Loucy (cell line): ENCODE data around the gene GSE1.

ENCODE experiments used
- CTCF ChIP-seq: fragments of 200-600 bp; sonication (generic); conservative IDR thresholded peaks from 2 replicates; pipeline ENCODE4 v1.5.1; 2014; ENCODE audit warnings: mild to moderate bottlenecking, antibody characterized with exemption, low read length
- EZH2phosphoT487 ChIP-seq: fragments of 200-600 bp; IDR thresholded peaks from 2 replicates; pipeline ENCODE4 v1.6.1; 2018; ENCODE audit warnings: antibody characterized with exemption, mild to moderate bottlenecking, moderate library complexity, borderline replicate concordance

- TF ChIP-seq CTCF (no peak), EZH2phosphoT487 (no peak)
Observed at GRCh38 chr16:85641305-85641704, 28.2 kb downstream of the GSE1 start.
